ENCODE results near the gene CCNE1. TPM values are rescaled to one million over a fixed set of nuclear protein-coding genes. Genes with fewer than 3 reads are reported as not detected.

Gene CCNE1
- total RNA-seq, 1 donor from 2014 or later: 29.7 TPM

DNA sequence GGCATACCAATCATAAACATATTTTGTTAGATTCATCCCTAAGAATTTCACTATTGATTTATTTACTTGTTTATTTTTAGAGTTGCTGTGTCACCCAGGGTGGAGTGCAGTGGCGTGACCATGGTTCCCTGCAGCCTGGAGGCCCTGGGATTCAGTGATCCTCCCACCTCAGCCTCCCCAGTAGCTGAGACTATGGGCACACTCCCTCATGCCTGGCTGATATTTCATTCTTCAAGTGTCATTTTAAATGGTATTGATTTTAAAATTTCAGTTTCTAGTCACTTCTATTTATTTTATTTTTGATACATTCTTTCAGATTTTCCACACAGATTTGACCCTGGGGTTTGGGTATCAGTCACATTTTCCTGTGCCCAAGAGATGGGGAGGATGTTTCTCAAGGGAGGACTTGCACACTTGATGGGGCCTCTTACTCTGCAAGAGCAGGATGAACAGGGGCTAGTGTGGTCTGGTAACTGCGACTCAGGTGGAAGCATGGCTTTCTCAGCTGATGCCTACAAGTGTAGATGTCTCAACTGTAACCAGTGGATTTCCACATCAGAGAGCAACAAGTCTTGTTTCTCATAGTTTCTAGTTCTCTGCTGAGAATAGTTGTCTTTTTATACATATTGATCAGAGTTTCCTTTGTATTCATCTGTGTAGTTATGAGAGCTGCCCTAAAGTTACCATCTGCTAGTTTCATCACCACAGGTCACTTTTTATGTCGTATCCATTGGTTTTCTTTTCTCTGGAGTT, 40.2 kb downstream of the CCNE1 start:
- no peak overlapping the region for H3K4me3 Mint-ChIP-seq
- H3K4me1 Mint-ChIP-seq: peaks cover 8% of the 10 kb centered on the region
- TF ChIP-seq, protein P1, sequence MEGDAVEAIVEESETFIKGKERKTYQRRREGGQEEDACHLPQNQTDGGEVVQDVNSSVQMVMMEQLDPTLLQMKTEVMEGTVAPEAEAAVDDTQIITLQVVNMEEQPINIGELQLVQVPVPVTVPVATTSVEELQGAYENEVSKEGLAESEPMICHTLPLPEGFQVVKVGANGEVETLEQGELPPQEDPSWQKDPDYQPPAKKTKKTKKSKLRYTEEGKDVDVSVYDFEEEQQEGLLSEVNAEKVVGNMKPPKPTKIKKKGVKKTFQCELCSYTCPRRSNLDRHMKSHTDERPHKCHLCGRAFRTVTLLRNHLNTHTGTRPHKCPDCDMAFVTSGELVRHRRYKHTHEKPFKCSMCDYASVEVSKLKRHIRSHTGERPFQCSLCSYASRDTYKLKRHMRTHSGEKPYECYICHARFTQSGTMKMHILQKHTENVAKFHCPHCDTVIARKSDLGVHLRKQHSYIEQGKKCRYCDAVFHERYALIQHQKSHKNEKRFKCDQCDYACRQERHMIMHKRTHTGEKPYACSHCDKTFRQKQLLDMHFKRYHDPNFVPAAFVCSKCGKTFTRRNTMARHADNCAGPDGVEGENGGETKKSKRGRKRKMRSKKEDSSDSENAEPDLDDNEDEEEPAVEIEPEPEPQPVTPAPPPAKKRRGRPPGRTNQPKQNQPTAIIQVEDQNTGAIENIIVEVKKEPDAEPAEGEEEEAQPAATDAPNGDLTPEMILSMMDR (conservative IDR thresholded peaks at IDR 0.05): no peak
- no peaks in the 10 kb centered on the region for H3K9me3 Mint-ChIP-seq
- peaks cover 16% of the 10 kb centered on the region for H3K27me3 Mint-ChIP-seq (ENCODE audit: low read depth)
- DNase-seq (ENCODE audit: low read depth, low spot score): no peak
- H3K27ac Mint-ChIP-seq (ENCODE audit: unreplicated experiment): no peak overlapping the region
- H3K36me3 Mint-ChIP-seq (ENCODE audit: low read depth): no peaks in the 10 kb centered on the region

DNA sequence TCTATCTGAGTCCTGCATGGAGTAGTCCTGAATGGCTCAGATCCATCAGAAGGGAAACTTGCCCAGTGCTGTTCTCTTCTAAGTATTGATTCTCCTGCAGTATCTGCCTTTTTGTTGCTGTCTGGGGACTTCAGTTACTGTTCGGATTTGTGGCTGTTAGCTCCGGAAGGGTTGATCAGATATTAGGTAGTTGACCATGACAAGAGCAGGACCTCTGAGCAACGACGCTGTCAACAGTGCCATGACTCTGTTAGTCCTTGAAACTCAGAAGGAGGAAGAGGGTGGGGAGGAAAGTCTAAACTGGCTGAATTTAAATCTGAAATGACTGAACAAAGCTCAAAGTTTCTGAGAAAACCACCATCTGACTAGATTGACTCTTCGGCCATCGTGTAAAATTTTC, 42.2 kb downstream of the CCNE1 start:
- TF ChIP-seq, protein P1 (conservative IDR thresholded peaks at IDR 0.05): no peak
- Mint-ChIP-seq H3K27me3 (ENCODE audit: low read depth) (peaks cover 9% of the 10 kb centered on the region), H3K4me3 (no peak overlapping the region), H3K9me3 (no peaks in the 10 kb centered on the region), H3K36me3 (ENCODE audit: low read depth) (no peaks in the 10 kb centered on the region), H3K27ac (ENCODE audit: unreplicated experiment) (no peak overlapping the region), H3K4me1 (peaks cover 8% of the 10 kb centered on the region)
- DNase-seq (ENCODE audit: low read depth, low spot score): no peak

DNA sequence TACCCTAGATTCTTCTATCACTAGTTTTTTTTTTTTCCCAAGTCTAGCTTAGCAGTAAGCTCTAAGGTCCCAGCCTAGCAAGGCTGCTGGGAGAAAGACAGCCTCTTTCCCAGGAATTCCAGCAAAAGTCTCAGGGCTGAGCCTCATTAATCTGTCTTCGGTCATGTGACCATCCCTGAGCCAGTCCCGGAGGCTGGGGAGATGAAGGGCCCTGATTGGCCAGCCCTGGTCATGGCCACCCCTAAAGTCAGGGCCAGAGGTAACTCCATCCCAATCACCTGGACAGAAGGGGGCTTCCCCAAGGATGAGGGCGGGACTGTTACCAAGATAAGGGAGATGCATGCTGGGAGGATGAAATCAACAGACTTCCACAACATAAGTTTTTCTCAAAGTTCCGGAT, 43.3 kb downstream of the CCNE1 start:
- H3K27ac Mint-ChIP-seq (ENCODE audit: unreplicated experiment): no peak overlapping the region
- H3K9me3 Mint-ChIP-seq: no peaks in the 10 kb centered on the region
- DNase-seq (ENCODE audit: low read depth, low spot score): no peak
- no peaks in the 10 kb centered on the region for H3K36me3 Mint-ChIP-seq (ENCODE audit: low read depth)
- no peak overlapping the region for H3K4me3 Mint-ChIP-seq
- peaks cover 8% of the 10 kb centered on the region for H3K4me1 Mint-ChIP-seq
- TF ChIP-seq, protein P1 (conservative IDR thresholded peaks at IDR 0.05): no peak
- H3K27me3 Mint-ChIP-seq (ENCODE audit: low read depth): peaks cover 3% of the 10 kb centered on the region

DNA sequence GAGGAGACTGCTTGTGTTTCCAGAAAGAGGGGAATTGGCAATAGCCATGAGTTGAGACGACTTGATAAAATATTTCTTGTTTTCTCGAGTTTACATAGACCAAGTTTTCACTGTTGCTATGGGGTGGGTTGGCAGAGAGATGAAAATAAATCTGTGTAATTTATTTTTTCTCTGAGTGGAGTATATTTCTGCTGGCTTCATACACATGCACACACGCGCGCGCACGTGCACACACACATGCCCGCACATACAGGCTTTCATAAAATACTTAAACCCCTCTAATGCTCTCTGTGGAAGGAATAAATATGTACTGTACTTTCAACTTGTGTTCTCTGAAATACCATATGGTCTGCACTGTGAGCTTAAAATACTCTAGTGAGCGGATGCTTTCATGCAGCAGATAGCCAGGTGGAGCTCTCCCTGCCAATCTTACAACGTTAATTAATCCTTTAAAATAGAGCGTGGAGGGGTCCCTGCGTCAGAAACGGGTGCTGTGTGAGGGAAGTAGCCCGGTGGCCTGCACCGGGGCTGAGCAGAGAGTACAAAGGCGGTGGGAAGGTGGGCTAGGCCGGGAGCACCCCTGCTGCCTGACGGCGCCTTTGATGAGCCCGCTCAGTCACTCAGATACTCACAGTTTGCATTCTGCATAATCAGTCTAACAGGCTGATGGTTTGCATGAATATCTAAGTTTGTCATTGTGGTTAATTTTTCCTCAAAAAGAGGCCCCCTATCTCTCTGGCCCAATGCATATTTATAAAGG, 44.1 kb downstream of the CCNE1 start:
- DNase-seq (ENCODE audit: low read depth, low spot score): no peak
- no peaks in the 10 kb centered on the region for H3K36me3 Mint-ChIP-seq (ENCODE audit: low read depth)
- peaks cover 8% of the 10 kb centered on the region for H3K4me1 Mint-ChIP-seq
- H3K27ac Mint-ChIP-seq (ENCODE audit: unreplicated experiment): no peak overlapping the region
- H3K4me3 Mint-ChIP-seq: no peak overlapping the region
- TF ChIP-seq, protein P1 (conservative IDR thresholded peaks at IDR 0.05): no peak
- H3K9me3 Mint-ChIP-seq: no peaks in the 10 kb centered on the region
- peaks cover 3% of the 10 kb centered on the region for H3K27me3 Mint-ChIP-seq (ENCODE audit: low read depth)

DNA sequence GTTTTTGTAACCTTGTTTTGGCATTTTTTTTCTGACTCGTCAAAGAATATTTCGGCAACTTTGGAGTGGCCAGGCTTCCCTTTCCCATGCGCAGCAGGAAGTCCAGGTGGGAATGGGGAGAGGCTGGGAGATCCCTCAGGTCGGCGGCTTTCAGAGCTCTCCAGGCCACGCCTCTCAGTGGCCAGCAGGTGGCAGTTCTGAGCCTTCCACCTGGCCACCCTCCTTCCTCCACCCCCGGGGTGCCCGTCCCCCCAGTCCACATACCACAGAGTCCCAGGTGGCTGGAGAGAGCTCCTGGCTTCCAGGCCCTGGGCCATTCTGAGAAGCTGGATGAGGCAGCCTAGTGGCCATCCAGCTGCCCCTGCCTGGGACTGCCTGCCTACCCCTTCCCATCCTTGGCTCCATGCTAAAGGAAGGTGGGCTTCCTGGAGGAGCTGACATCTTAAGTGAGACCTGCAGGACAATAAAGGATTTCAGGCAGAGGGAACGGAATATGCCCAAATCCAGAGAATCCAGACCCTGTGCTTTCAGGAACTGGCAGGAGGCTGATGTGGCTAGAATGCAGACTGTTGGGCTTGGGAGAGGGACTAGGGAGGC, 46.3 kb downstream of the CCNE1 start:
- H3K27me3 Mint-ChIP-seq (ENCODE audit: low read depth): peaks cover 9% of the 10 kb centered on the region
- H3K4me1 Mint-ChIP-seq: peaks cover 8% of the 10 kb centered on the region
- H3K27ac Mint-ChIP-seq (ENCODE audit: unreplicated experiment): peak overlapping the region; percentile 27

More for the DNA sequence above, 46.3 kb downstream of the CCNE1 start:
- H3K36me3 Mint-ChIP-seq (ENCODE audit: low read depth): no peaks in the 10 kb centered on the region
- no peak overlapping the region for H3K4me3 Mint-ChIP-seq
- H3K9me3 Mint-ChIP-seq: no peaks in the 10 kb centered on the region
- TF ChIP-seq, protein P1 (conservative IDR thresholded peaks at IDR 0.05): peak; percentile 68
- DNase-seq (ENCODE audit: low read depth, low spot score): no peak

Measured in neural crest cell (in vitro differentiated cells).